Panc1 (cell line): ENCODE results near the gene RHOH.

ENCODE experiments used
- CTCF ChIP-seq: fragments of 450-650 bp; IDR thresholded peaks from 2 replicates; pipeline ENCODE4 v1.5.1; 2017; ENCODE audit warnings: mild to moderate bottlenecking
- POLR2AphosphoS5 ChIP-seq: IDR thresholded peaks from 2 replicates; pipeline ENCODE4 v1.6.1; 2012; ENCODE audit warnings: mild to moderate bottlenecking, low read depth, low read length, moderate library complexity
- TCF7L2 ChIP-seq: IDR thresholded peaks from 2 replicates; pipeline ENCODE4 v1.6.1; 2011; ENCODE audit warnings: mild to moderate bottlenecking, low read depth, low read length, inconsistent platforms

- TF ChIP-seq CTCF (no peak), TCF7L2 (no peak), POLR2AphosphoS5 (no peak)
These were observed 13.9 kb downstream of the RHOH start for GRCh38 chr4:40210776-40211175.
